Muscle layer of duodenum (tissue), 2 donors: ENCODE results near the gene WDFY4.

Source experiments
- H3K27ac ChIP-seq: one replicate; pipeline ENCODE4 v1.7.0; 2013; ENCODE audit warnings: mild to moderate bottlenecking, low read length
- H3K27me3 ChIP-seq: one replicate; pipeline ENCODE4 v1.7.0; 2013; ENCODE audit warnings: low read depth, mild to moderate bottlenecking, control low read depth, low read length
- H3K36me3 ChIP-seq, 2 donors: one replicate each; pipeline ENCODE4 v1.7.0; 2013; ENCODE audit warnings: low read length in 2 of 2, control low read depth in 1 of 2, mild to moderate bottlenecking in 1 of 2; ENCODE audit not compliant: insufficient read depth in 2 of 2, control insufficient read depth in 1 of 2
- H3K4me1 ChIP-seq, 2 donors: one replicate each; pipeline ENCODE4 v1.7.0; 2013; ENCODE audit warnings: low read length in 2 of 2, mild to moderate bottlenecking in 2 of 2, control low read depth in 1 of 2, moderate library complexity in 1 of 2; ENCODE audit not compliant: insufficient read depth in 2 of 2, control insufficient read depth in 1 of 2
- H3K4me3 ChIP-seq, 2 donors: one replicate each; pipeline ENCODE4 v1.7.0; 2013; ENCODE audit warnings: low read length in 2 of 2, low read depth in 1 of 2, mild to moderate bottlenecking in 1 of 2
- H3K9me3 ChIP-seq, 2 donors: one replicate each; pipeline ENCODE4 v1.7.0; 2013; ENCODE audit warnings: low read length in 2 of 2, control low read depth in 1 of 2, mild to moderate bottlenecking in 1 of 2; ENCODE audit not compliant: control insufficient read depth in 1 of 2
- donor health status: healthy.

WDFY4 gene

DNA sequence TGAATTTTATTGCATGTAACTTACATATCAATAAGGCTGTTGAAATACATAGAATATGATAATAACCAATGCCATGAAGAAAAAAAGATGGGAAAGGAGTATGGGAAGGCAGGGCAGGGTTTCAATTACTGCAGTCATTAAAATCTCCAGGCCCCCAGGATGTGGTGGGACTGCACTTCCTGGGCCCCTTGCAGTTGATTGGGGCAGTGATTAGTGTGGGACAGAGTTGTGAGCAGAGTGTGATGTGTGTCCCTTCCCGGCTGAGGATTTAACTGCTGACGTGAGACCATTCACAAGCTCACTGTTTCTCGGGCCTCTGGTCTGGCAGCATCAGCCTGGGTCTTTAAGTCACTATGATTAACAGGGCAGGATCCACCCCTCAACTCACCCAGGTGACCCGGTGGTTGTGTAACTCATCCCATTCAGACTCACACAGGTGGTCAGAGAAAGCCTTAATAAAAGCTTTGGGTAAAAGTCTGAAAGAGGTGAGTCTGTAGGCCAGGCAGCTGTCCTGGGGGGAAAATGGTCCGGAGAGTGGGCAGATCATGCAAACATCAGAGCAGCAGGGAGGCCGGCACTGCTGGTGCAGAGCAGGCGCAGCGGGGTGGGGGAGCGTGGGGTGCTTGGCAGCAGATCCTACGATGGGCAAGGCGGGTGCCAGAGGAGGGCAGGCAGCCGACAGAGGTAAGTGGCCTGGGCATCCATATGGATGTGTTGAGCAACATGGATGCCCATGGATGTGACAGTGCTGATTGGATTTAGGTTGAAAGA, 36.3 kb upstream of the WDFY4 start:
- H3K27ac ChIP-seq = no peak overlapping the region
- H3K4me1 ChIP-seq = no peaks in the 10 kb centered on the region
- H3K27me3 ChIP-seq = no peaks in the 10 kb centered on the region
- H3K36me3 ChIP-seq = no peaks in the 10 kb centered on the region
- H3K9me3 ChIP-seq = no peaks in the 10 kb centered on the region
- H3K4me3 ChIP-seq = no peak overlapping the region

DNA sequence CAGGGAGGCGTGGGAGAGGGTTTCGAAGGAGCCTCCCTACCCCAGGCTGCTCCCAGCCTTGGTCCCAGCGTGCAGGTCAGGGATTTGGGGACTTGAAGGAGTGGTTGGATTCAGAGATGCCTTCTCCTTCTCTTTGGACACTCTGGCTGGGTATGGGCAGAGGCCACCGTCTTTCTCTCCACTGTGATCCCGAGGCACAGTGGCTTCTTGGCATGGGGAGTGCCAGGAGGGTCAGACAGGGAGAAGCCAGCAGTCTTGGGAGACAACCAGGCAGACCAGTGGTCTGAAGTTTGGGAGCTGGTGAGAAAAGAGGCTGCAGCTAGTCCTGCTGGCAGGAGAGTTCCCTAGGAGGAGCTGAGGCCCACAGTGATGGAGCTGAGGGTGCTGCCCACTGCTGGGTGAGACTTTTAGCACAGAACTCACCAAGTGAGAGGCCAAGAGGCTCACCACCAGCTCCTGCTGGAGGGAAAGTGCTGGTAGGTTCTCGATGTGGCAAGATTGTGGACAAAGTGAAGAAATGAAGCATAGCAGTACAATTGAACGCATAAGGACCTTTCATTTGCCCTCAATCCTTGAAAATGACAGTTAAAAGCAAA, 35.2 kb upstream of the WDFY4 start:
- H3K27me3 ChIP-seq = no peaks in the 10 kb centered on the region
- no peaks in the 10 kb centered on the region for H3K4me1 ChIP-seq
- H3K27ac ChIP-seq = no peak overlapping the region
- H3K4me3 ChIP-seq = no peak overlapping the region
- H3K36me3 ChIP-seq = no peaks in the 10 kb centered on the region
- H3K9me3 ChIP-seq = no peaks in the 10 kb centered on the region

DNA sequence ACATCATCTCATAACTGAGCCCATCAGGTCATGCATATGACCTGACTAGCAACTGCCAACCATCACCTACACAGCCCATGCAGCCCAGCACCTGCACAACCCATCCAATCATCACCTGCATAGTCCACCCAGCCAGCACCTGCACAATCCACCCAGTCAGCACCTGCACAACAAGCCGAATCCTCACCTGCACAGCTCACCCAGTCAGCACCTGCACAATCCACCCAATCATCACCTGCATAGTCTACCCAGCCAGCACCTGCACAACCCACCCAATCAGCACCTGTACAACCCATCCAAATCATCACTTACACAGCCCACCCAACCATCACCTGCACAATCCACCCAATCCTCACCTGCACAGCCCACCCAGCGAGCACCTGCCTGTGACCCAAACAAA, 33.4 kb upstream of the WDFY4 start:
- H3K9me3 ChIP-seq = no peaks in the 10 kb centered on the region
- no peaks in the 10 kb centered on the region for H3K27me3 ChIP-seq
- no peak overlapping the region for H3K4me3 ChIP-seq
- peaks cover 0 to 7% of the 10 kb centered on the region in 2 donors for H3K4me1 ChIP-seq
- no peak overlapping the region for H3K27ac ChIP-seq
- H3K36me3 ChIP-seq = no peaks in the 10 kb centered on the region

DNA sequence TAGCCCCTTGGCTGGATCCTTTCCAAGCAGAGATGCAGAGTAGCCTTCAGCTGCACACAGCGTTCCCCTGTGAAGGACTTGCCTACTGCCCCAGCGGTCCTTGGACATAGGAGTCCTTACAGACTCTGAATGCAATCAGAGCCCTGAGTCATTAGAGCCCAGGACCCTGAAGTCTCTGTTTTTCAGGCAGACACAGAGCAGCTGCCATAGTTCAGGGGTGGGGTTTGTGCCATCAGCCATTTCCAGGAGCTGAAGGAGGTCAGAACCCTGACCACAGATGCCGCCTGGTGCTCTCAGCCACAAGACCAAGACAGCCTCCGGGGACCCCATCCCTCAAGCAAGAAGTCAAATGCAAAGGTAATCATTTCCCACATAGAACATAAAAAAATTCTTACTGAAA, 32.8 kb upstream of the WDFY4 start:
- peaks cover 4% of the 10 kb centered on the region for H3K27me3 ChIP-seq
- H3K27ac ChIP-seq = no peak overlapping the region
- H3K9me3 ChIP-seq = no peaks in the 10 kb centered on the region
- H3K4me3 ChIP-seq = no peak overlapping the region
- peaks cover 0 to 13% of the 10 kb centered on the region in 2 donors for H3K4me1 ChIP-seq
- no peaks in the 10 kb centered on the region for H3K36me3 ChIP-seq

DNA sequence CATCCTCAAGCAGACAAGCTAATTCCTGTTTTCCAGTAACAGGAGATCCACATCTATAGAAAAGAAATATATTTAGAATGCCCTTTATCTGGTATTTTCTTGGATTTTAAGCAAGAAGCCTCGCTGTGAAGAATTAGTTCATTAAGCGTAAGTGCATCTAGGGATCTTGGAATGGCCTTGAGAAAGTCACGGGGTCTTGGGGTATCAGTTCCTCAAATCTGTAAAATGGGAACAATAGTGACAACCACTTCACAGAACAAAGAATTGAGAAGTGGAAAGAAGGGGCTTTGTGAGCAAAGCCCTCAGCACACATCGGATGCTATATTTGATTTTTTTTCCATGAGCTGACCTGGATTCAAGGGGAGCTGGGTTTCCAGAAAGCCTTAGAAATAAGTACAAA, 32.3 kb upstream of the WDFY4 start:
- Histone ChIP-seq H3K27ac (no peak overlapping the region), H3K36me3 (no peaks in the 10 kb centered on the region), H3K4me3 (no peak overlapping the region), H3K9me3 (no peaks in the 10 kb centered on the region), H3K27me3 (peaks cover 9% of the 10 kb centered on the region), H3K4me1 (peaks cover 0 to 13% of the 10 kb centered on the region in 2 donors)

DNA sequence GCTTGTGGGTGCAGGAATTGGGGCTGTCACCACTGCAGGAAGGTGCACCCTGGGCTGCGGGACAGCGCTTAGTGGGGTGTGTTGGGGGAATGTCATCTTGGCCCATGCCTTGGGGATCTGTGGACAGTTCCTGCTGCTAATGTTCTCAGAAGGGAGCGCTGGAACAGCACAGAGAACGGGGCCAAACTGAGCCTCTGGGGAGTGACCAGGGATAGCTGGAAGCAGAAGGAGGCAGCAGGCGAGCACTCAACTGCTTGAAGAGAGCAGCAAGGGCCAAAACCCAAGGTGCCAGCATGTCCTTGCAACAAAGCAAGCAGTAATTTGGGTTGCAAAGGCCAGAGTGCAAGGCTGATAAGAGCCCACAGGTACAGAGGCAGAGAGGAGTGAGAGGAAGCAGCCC, 31.3 kb upstream of the WDFY4 start:
- no peaks in the 10 kb centered on the region for H3K9me3 ChIP-seq
- H3K36me3 ChIP-seq = no peaks in the 10 kb centered on the region
- peaks cover 0 to 13% of the 10 kb centered on the region in 2 donors for H3K4me1 ChIP-seq
- no peak overlapping the region for H3K27ac ChIP-seq
- H3K4me3 ChIP-seq = no peak overlapping the region
- peaks cover 10% of the 10 kb centered on the region for H3K27me3 ChIP-seq

DNA sequence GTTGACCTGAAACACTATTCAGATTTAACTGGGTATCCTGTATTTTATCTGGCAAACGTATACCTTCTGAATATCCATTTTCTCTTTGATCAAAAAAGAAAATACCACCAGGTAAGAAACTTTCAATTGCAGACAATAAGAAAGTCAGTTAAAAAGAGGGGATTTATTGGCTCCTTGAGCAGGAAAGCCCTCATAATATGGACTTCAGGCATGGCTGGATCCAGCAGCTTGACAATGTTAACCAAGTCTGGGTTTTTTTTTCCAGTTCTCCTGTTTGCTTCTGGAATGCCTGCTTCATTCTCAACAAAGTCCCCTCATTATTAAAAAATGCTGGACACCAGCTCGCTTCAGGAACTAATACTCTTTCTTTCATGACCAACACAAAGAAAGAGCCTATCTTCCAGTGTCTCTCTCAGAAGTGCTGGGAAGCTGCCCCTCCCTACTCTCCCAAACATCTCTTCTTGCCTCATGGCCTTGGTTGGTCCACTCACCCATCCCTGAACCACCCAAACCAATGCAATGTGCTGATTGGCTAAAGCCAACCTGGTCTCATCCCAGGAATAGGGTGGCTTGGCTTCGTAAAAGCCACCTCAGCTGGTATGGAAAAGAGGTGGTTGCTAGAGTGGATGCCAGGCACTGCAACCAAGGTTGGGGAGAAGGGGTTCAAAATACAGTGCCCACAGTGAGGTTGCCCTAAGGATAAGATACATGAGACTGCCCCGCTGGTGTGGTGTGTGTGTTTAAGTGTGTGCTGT, 30.6 kb upstream of the WDFY4 start:
- Histone ChIP-seq H3K27ac (no peak overlapping the region), H3K27me3 (peaks cover 10% of the 10 kb centered on the region), H3K4me3 (no peak overlapping the region), H3K9me3 (no peaks in the 10 kb centered on the region), H3K36me3 (no peaks in the 10 kb centered on the region), H3K4me1 (peaks cover 0 to 13% of the 10 kb centered on the region in 2 donors)

DNA sequence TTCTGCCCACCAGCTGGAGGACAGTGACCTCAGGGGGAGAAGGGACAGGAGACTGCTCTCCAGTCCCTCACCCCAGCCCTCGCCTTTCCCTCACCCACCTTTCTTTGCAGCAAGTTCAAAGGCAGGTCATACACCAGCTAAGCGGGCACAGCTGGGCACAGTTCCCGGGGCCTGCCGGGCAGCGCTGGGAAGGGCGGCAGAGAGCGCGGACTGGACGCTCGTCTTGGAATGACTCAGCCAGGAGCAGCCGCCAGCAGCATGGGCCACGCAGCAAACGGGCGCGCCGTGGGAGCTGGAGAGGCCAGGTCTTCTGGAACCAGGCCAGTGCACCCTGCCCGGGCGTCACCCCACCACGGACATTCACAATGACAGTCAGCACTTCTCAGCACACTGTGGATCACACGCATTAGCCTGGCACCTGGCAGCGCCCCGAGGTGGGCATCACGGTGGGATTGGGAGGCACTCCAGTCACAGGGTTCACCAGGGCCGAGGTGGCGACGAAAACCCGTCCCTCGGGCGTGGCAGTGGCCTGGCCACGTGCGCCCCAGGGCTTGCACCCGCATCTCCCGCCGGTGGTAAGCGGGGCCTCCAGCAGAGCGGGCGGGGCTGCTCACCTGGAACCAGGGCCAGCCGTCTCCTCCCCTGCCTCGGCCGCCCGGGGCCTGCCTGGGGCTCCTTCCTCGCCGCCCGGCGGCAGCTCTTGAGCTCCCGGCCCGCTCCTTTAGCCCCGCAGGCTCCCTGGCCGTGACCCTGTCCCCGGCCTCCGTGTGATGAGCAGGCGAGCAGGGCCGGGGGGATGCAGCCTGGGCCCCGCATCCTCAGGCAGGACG, 29.0 kb upstream of the WDFY4 start:
- Histone ChIP-seq H3K9me3 (no peaks in the 10 kb centered on the region), H3K27ac (no peak overlapping the region)

DNA sequence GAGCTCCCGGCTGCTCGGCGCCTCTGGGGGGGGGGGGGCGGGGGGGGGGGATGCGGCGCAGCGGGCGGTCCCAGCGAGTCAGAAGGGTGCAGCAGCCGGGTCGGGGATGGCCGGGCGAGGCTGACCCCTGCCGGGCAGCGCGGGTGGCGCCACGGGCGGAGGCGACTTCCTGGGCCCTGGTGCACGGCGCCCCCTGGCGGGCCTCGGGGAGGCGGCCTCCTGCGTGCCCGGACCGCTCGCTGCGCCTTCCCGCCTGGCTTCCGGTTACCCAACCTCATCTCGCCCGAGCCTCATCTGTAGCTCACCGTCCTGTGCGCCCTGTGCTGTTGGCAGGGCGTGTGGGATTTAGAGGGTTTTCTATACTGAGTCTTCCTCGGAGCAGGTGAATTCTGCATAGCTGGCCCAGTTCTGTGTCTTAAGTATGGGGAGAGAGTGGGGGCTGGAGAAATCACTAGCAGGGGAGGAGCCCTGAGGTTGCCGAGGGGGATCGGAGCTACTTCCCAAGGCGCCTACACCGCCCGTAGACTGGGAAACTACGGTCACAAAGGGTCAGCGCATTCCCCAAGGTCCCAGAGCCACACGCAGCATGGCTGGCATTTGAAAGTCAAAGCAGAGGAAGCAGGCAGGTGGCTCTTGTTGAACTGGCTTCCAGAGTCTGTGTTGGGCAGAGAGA, 28.3 kb upstream of the WDFY4 start:
- H3K36me3 ChIP-seq = no peaks in the 10 kb centered on the region
- no peak overlapping the region for H3K27ac ChIP-seq

More for the DNA sequence above, 29.0 kb upstream of the WDFY4 start:
- no peaks in the 10 kb centered on the region for H3K36me3 ChIP-seq
- H3K4me3 ChIP-seq = peak overlapping the region; percentile 22 to 68
- peaks cover 0 to 13% of the 10 kb centered on the region in 2 donors for H3K4me1 ChIP-seq
- H3K27me3 ChIP-seq = peaks cover 10% of the 10 kb centered on the region

DNA sequence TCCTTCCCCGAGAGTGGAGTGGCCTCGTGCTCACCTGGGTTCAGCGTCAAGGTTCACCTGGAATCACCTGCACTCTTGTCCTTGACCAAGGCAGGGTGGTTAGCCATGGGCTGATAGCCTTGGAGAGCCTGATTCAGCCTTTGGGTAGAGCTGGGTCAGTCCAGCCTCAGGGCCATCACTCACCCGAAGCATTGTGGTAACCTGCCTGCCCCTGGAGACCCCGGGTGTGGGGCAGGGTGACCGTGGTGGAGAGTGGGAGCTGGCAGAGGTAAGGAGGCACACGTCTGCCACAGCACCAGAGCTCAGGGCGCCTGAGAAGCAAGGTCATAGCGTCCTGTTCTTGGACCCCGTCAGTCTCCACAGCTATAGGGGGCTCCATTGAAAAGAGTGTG, 27.8 kb upstream of the WDFY4 start:
- peaks cover 10% of the 10 kb centered on the region for H3K27me3 ChIP-seq
- no peaks in the 10 kb centered on the region for H3K9me3 ChIP-seq
- H3K27ac ChIP-seq = no peak overlapping the region
- H3K4me1 ChIP-seq = peaks cover 0 to 13% of the 10 kb centered on the region in 2 donors
- H3K4me3 ChIP-seq = peak overlapping the region; percentile 47 to 67
- H3K36me3 ChIP-seq = no peaks in the 10 kb centered on the region

More for the DNA sequence above, 28.3 kb upstream of the WDFY4 start:
- H3K4me1 ChIP-seq = peaks cover 0 to 13% of the 10 kb centered on the region in 2 donors
- peak overlapping the region; percentile 47 to 67 for H3K4me3 ChIP-seq
- no peaks in the 10 kb centered on the region for H3K9me3 ChIP-seq
- H3K27me3 ChIP-seq = peaks cover 10% of the 10 kb centered on the region
